Measurements from ENCODE around the gene CHRND.

Gene CHRND

DNA sequence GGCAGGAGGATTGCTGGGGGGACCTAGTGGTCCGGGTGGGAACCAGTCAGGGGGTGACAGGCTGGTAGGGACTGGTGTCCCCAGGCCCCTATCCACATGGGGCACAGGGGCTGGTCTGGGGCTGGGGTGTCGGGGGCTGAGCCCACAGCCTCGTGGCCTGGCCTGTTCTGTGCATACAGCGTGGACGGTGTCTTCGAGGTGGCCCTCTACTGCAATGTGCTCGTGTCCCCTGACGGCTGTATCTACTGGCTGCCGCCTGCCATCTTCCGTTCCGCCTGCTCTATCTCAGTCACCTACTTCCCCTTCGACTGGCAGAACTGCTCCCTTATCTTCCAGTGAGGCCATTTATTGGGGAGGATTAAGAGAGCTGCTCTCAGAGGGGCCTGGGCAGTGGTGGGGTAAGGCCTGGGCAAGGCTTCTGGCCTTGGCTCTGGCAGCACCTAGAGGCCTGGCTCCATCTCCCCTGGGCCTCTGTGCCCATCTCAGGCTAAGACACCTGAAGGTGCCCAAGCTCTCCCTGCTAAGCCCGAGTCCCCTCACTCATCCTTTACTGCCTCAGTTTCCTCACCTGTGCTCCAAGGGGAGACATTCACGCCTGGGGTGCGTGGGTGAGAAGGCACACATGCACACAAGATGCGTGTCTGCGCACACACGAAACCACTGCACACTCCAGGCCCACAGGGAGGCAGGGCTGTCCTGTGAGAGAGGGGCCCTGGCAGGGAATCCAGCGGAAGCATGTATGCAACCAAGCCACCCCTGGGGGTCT is 15.4 kb downstream of the CHRND start:
- no peak for TF ChIP-seq CTCF (IDR thresholded peaks at IDR 0.05)

DNA sequence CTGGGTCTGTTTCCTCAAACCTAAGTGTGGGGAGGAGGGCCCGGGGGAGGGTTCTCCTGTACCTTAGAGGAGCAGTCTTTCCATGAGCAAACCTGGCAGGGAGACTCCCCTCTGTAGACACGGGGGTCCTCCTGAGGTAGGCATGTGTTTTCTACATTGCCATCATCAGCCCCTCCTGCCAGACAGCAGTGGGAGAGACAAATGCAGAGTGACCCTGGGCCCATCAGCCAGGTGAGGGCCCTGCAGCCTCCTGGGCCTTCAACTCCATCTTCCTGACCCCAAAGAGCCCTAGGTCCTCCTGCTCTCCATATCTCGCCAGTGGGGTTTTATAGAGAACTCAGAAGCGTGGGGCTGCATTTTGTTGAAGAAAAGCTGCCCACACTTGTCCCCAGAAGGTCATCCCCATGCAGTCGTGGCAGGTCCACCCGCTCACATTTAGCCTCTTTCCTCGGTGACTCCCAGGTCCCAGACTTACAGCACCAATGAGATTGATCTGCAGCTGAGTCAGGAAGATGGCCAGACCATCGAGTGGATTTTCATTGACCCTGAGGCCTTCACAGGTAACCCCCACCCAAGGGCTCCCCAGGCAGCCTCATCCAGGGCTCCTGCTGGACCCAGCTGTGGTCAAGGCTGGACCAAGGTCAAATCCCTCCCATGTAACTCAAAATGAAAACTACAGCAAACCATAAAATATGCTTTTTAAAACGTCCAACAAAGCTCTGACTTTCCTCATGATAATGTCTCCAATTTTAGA is 16.2 kb downstream of the CHRND start:
- TF ChIP-seq CTCF (IDR thresholded peaks at IDR 0.05): no peak

DNA sequence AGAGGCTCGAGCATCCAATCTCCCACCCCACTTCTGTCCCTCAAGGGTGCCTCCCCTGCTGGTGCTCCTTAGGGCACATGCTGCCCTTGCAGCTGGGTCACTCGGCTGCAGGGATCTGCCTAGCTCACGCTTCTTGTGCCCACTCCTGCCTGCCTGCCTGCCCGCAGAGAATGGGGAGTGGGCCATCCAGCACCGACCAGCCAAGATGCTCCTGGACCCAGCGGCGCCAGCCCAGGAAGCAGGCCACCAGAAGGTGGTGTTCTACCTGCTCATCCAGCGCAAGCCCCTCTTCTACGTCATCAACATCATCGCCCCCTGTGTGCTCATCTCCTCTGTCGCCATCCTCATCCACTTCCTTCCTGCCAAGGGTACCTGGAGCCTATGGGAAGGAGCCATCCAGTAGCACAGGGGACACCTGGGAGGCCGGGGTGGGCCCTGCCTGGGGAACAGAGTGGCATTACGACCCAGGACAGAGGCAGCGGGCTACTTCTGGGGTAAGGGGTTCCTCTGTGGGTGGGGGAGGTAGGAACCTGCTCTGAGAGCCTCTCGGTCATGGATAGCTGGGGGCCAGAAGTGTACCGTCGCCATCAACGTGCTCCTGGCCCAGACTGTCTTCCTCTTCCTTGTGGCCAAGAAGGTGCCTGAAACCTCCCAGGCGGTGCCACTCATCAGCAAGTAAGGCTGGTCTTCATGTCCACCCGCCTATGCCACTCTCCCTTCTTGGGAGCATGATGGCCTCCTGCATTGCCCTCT is 16.9 kb downstream of the CHRND start:
- no peak for TF ChIP-seq CTCF (IDR thresholded peaks at IDR 0.05)

DNA sequence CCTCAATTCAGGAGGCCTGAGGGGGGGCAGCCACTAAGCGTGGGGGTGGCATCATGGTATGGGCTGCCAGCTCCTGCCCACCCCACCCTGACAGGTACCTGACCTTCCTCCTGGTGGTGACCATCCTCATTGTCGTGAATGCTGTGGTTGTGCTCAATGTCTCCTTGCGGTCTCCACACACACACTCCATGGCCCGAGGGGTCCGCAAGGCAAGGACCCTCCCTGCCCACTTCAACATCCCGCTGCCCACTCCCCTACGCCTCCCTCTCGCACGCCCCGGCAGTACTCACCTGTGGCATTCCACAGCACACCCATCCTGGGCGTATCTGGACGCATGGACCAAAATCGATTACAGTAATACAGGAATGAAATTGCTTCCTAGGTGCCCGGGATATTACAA is 17.5 kb downstream of the CHRND start:
- TF ChIP-seq CTCF (IDR thresholded peaks at IDR 0.05): no peak

DNA sequence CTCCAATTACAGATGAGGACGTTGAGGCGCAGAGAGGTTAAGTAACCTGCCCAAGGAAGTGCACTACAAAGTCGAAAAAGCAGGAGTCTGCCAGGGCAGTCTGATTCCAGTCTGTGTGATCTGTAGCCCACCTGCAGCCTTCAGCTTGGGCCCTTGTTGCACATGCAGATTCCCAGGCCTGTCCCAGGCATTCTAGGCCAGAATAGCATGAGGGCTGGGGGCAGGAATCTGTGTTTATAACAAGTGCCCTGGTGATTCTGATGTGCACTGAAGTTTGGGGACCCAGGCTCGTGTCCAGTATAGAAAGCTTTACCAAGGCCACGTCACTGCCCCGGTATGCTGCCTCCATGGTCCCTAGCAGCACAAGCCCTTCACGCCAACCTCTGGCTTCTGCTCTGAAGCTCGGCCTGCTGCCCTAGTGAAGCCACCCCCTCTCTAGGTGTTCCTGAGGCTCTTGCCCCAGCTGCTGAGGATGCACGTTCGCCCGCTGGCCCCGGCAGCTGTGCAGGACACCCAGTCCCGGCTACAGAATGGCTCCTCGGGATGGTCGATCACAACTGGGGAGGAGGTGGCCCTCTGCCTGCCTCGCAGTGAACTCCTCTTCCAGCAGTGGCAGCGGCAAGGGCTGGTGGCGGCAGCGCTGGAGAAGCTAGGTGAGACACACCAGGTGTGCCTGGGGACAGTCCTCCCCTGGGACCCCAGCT is 18.1 kb downstream of the CHRND start:
- TF ChIP-seq CTCF (IDR thresholded peaks at IDR 0.05): no peak

DNA sequence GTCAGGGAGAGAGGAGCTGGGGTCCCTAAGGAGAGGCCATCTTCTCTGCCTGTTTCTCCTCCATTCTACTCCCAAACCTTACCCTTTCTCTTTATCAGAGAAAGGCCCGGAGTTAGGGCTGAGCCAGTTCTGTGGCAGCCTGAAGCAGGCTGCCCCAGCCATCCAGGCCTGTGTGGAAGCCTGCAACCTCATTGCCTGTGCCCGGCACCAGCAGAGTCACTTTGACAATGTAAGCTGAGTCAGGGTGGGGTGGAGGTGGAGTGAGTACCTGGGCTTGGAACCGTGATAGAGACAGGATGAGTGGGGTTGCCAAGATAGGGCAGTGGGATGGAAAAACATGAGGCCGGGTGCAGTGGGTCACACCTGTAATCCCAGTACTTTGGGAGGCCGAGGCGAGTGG is 18.7 kb downstream of the CHRND start:
- no peak for TF ChIP-seq CTCF (IDR thresholded peaks at IDR 0.05)

All from LNCAP (cell line).